MV-4-11 (cell line): ENCODE measurements around the gene SLC12A5.
A peak's percentile ranks its signal among the peaks of the same experiment; 100 is the strongest.
"Not testable (repeated sequence)": the region's sequence is repeated elsewhere in the genome, so short reads cannot be mapped to it uniquely, and the experiment has no call there.

Experiments used
- DNase-seq: peaks from one replicate; lab custom pipeline; 2025; lab: John Stamatoyannopoulos, UW

The SLC12A5 gene

DNA sequence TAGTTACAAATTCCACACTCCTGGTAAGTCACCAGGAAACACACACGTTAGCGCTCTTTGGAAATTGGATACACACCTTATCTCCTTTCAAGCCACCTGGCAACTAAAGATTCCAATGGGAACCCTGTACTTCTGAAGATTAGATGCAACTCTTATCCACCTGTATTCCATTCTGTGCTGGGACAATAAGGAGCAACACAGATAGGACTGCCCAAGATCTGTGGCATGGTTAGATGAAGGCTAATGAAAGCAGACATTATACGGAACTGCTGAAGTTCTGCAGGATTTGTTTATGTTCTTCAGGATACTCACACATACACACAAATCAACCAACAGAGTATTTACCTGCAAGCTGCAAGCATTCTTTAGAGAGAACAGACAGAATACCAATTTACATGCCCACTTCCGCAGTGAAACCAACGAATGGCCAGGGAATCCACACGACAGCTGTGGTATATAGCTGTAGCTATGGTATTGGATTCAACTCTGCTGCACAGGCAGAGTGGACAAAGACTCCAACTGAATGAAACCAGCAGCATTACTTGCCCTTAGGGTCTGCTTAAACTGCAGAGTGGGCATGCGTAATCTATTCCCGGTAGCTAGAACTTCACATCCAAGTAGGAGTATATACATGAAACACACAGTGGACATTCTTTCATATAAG, 48.8 kb downstream of the SLC12A5 start:
- DNase-seq = no peak

DNA sequence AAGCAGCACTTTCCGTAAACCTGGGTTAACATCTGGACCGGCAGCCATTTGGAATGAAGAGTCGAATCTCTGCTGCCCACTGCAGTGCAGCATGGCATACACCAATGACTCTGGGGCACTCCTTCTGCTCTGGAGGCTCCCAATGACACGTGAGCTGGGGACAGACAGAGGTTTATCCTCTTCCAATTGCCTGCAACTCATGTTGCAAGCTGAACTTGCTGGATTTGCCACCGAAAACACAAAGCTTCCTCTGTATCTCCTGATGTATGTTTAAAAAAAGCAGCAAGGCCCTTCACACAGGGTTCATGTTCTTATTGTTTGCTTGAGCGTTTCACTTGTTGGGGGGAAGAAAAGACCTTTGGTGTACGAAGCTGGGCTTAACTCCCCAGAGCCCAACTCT, 49.9 kb downstream of the SLC12A5 start:
- no peak for DNase-seq

DNA sequence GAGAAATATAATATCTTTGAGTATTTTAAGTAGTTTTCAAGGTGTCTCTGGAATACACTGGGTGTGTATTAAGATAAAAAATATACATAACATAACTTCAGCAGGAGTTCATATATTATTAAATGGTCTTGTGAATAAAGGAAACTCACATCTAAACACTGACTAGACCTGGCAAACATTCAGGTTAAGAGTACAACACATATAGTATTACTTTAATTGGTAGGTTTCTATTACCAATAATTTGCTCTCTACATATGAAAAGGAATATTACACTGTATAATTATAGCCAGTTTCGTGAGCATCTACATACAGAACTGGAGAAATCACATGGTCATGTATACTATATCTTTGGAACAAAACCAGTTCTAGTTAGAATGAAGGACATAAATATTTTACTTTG, 52.1 kb downstream of the SLC12A5 start:
- no peak for DNase-seq

DNA sequence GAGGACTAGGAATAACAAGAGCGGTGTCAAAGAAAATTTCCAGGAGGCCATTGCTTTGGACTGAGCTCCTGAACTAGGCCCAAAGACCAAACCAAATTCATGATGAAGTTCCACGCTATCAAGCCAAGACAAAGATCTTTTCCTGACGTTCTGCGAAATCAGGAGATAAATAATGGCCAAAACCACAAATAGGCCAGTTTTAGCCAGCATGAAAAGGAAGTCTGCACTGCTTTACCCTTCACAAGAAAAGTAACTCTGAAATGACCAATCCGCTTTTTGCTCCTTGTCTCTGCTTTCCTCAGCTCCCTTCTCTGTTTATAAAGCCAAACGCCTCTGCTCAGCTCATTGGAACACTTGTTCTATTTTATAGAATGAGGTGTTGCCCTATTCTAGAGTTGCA, 54.1 kb downstream of the SLC12A5 start:
- no peak for DNase-seq

DNA sequence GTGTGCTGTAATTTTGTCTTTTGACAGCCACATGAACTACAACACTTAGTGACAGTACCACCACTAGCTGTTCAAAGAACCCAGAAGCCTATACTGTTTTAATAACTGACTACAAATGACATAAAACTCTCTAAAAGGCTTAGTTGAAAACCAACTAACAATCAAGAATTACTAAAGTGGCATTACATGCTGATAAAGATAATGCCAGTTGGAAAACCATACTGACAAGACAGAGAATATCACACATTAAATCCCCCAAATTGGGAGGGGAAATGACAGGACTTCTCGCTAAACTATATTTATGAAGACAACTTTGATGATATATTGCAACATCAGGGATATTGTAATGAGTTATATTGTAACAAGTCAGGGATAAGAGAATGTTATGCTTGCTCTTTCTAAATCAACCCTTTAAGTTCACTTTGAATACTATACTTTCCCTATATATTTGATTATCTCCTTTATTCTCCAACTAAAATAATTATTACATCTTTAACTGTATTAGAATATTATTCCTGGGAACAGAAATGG, 54.6 kb downstream of the SLC12A5 start:
- DNase-seq = no peak

DNA sequence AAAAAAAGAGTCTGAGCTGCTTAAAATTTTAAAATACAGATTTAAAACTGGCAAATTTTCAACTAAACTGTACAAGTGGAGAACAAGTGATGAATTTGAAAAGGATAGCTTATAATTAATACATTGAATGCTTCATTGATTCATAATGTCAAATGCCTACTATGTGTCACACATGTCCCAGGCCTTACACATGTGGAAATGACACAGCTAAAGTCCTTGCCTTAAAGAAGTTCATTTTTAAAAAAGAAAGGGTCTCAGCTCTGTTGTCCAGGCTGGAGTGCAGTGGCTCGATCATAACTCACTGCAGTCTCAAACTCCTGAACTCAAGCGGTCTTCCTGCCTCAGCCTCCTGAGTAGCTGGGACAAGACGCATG, 55.8 kb downstream of the SLC12A5 start:
- no peak for DNase-seq

DNA sequence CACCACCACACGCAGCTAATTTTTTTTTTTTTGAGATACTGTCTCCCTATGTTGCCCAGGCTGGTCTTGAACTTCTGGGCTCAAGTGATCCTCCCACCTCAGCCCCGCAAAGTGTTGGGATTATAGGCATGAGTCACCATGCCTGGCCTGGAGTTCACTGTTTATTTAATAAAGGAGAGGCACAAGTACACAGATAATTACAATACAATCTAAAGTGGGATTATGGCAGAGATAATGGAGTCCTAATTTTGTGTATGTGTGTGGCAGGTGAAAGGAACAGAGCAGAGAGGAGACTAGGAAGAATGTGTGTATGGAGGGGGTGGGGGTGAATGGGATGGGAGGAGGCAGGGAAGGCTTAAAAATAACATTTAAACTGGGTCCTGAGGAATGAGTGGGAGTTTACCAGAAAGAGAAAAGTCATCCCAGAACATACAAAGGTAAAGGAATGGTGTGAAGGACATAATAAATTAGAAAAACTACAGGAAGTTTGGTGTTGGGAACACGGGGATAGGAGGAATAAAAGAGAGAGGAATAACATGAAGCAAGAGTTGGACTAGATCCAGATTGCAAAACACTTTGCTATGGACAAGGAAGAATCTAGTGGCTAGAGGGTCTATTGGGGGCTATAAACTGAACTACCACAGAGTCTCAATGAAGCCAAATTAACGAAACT, 56.3 kb downstream of the SLC12A5 start:
- DNase-seq = peak; percentile 11

DNA sequence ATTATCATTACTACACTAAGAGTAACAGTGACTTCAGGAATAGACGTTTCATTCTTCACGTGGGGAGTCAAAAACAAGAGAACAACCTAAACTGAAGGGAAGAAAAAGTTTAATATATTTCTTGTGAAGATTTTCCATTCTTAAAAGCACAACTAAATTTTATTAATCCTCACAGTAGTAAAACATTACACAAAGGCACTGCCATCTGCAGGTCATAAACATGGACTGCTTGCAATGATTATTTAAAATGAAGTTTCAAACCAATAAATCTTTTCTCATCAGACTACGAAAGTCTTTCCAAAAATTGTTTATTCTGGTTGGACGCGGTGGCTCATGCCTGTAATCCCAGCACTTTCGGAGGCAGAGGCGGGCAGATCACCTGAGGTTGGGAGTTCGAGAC, 58.1 kb downstream of the SLC12A5 start:
- DNase-seq = peak; percentile 8

DNA sequence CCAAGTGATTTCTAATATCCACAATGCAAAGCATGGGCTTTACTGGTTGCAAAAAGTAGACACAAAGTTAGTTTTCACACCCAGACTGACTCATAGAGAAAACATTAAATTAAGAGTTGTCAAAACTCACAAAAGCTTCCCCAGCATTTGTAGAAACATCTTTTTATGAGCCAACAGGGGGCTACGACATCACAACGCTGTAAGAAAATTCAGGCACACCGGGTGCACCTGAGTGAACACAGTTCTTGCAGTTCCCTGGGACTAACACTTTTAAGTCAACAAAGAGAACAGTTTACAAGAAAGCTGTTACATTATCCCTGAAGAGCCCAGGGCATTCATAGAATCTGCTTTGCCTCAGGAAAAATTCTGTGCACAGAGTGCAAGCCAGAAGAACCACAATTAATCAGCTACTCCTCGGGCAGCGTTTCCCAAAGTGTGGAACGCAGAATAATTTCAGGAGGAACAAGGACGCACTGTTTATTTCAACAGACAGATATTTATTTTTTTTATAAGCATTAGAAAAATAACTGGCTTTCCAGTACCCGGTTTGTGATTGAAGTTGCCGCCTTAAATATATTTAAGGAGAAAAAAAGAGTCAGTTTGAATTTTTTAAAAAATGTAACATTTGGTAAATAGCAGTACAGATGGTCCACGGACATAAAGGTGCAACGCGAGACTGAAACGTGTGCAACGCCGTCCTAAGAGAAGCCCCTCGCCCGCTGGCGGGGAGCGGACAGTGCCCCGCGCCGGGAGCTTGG, 59.6 kb downstream of the SLC12A5 start:
- DNase-seq = peak; percentile 18

DNA sequence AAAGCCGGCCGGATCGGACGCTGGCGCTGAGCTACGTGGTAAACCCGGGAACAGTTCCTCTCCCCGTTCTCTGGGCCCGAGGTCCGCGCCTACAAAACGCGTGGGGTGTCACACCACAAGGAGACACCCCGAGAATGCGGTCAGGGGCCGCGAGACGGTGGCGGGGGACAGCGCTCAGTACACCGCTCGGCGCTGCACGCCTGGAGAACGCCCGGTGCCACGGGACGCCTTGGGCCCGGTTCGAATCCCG, 60.1 kb downstream of the SLC12A5 start:
- DNase-seq = no peak

DNA sequence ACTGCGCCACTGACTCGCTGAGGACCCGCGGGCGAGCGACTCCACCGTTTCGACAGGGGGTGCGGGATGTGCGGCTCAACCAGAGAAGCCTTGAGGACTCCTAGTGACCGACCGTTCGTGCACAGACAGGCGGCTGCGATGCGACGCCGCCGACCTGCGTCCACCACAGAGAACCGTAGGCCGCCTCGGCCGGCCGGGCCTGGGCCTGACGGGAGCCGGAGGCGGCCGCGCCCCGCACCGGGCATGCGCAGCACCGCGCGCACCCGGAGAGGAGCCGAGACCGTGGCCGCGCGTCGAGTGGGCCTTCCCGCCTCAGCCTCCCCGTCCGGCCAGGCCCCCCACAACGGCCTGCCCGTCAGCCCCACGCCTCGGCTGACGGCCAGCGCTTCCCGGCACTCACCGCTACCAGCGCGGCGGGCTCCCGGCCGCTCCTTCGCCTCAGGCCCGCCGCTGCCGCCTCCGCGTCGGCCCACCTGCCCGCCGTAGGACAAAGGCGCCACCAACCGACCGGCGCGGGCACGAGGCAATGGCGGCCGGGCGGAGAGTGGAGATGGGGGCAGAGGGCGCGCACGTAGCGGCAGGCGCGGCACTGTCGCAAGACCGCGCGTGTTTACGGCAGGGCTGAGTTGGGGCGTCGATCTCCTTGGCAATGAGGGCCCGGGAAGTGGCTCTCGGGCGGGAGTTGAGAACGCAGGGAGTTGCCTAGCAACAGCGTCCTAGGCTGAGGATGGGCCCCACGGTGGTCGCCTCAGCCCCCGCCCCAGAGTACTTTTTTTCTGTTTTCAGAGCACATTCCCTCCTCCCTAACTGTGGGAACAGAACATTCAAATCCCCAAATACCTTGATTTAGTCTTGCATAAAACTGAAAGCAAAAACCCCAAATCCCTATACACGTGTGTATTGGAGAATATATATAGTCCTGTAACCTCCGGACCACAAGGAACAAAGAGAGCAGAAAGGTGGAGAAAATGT, 60.7 kb downstream of the SLC12A5 start, which contains the start of gene NCOA5:
Gene NCOA5, minus strand, starts transcription at position 546 of the 972 bp plus-strand sequence. CDS start 10,538 bp downstream, outside the sequence.
- DNase-seq = peak; percentile 94

DNA sequence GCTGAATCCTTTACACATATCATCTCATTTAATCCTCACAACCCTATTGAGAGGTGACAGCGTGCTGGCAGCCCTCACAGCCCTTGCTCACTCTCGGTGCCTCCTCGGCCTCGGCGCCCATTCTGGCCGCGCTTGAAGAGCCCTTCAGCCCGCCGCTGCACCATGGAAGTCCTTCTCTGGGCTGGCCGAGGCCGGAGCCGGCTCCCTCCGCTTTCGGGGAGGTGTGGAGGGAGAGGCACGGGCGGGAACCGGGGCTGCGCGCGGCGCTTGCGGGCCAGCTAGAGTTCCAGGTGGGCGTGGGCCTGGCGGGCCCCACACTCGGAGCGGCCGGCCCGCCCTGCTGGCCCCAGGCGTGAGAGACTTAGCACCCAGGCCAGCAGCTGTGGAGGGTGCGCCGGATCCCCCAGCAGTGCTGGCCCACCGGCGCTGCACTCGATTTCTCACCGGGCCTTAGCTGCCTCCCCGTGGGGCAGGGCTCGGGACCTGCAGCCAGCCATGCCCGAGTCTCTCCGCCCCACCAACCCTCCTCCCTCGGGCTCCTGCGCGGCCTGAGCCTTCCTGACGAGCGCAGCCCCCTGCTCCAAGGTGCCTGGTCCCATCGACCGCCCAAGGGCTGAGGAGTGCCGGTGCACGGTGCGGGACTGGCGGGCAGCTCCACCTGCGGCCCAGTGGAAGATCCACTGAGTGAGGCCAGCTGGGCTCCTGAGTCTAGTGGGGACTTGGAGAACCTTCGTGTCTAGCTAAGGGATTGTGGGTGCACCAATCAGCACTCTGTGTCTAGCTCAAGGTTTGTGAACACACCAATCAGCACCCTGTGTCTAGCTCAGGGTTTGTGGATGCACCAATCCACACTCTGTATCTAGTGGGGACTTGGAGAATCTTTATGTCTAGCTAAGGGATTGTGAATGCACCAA, 62.9 kb downstream of the SLC12A5 start:
- DNase-seq = not testable (repeated sequence)

DNA sequence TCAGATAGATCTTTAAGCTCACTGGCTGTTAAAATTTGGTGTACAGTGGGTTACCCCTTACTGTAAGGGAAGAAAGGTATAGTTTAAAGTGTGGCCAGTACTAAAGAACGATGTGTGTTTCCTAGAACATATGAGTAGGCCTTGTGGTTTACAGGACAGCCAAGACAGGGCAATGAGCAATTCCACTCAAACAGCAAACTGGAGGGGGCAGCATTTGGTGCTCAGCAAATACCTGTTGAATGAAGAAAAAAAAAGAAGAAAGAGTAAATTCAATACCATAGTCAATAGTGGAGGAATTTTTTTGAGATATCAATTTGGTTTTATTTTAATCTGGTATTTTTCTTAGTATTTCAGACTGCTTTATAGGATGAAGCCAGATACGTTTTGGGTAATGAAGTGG, 64.5 kb downstream of the SLC12A5 start:
- no peak for DNase-seq

DNA sequence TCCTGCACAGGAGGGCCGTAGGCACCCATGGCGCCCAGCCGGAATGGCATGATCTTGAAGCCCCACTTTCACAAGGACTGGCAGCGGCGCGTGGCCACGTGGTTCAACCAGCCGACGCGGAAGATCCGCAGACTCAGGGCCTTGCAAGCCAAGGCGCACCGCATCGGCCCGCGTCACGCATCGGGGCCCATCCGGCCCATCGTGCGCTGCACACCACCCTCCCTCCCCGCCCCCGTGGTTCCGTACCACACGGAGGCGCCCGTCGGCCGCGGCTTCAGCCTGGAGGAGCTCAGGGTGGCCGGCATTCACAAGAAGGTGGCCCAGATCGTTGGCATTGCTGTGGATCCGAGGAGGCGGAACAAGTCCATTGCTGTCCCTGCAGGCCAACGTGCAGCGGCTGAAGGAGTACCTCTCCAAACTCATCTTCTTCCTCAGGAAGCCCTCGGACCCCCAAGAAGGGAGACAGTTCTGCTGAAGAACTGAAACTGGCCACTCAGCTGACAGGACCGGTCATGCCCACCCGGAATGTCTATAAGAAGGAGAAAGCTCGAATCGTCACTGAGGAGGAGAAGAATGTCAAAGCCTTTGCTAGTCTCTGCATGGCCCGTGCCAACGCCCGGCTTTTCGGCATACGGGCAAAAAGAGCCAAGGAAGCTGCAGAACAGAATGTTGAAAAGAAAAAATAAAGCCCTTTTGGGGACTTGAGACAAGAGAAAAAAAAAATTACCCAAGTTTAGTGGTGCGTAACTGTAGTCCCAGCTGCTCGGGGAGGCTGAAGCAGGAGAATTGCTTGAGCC, 70.7 kb downstream of the SLC12A5 start:
- no peak for DNase-seq

DNA sequence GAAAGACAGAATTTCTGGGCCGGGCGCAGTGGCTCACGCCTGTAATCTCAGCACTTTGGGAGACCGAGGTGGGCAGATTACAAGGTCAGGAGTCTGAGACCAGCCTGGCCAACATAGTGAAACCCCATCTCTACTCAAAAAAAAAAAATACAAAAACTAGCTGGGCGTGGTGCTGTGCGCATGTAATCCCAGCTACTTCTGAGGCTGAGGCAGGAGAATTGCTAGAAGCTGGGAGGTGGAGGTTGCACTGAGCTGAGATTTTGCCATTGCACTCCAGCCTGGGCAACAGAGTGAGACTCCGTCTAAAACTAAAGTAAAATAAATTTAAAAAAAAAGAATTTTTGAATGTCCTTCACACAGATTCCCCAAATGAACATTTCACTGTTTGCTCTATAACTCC, 71.4 kb downstream of the SLC12A5 start:
- not testable (repeated sequence) for DNase-seq

DNA sequence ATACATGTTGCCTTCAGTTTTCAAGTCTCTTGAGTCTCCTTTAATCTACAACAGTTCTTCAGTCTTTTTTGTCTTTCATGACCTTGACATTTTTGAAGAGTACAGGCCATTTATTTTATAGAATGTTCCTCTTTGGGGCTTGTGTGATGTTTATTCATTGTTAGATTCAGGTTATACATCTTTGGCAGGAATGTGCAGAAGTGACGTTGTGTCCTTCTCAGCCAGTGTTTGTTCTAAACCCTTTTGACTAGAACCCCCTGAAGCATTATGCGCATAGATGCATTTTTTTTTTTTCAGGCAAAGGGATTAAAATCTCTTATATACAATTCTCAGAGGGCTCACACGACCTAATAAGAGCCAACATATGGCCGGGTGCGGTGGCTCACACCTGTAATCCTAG, 72.0 kb downstream of the SLC12A5 start:
- no peak for DNase-seq

DNA sequence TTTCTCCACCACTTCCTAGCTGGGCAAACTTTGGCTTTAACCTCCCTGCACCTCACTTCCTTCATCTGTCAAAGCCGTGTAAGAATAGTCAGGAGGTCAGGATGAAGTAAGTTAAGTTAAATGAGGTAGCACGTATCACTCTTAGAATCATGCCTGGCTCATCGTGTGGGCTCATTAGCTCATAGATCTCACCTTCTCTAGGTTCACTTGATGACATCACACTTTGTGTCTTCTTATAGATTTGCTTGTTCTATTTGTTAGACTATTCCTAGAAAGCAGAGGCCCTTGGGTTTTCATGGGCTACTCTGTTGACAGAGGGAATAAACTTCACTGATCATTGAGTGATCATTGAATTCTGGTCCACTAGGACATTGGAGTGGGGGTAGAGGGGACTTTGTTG, 72.9 kb downstream of the SLC12A5 start:
- DNase-seq = no peak

DNA sequence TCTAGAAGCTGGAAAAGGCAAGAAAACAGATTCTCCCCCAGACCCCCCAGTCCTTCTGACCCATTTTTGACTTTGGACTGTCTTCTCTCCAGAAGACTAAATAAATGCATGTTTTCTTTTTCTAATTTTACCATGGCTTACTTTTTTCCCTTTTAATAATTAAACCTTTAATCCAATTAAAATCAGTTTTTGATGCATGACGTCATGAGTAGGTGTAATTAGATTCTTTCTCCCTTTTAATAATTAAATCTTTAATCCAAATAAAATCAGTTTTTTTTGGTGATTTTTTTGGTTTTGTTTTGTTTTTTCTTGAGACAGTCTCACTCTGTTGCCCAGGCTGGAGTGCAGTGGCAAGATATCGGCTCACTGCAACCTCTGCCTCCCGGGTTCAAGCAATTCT, 73.9 kb downstream of the SLC12A5 start:
- no peak for DNase-seq

DNA sequence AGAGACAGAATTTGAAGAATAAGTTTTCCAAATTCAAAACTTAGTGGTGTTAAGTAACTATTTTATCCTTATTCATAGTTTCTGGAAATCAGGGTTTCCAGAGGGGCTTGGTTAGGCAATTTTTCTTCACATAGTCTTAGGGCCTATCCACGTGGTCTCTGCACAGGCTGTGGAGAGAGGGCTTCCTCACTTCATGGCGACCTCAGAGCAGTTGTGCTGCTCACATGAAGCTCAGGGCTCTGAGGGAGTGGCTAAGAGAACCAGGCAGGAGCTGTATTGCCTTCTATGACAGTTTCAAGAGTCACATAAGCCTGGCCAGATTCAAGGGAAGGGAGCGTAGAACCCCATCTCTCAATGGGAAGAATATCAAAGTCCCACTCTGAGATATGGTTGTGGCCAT, 75.2 kb downstream of the SLC12A5 start:
- no peak for DNase-seq

DNA sequence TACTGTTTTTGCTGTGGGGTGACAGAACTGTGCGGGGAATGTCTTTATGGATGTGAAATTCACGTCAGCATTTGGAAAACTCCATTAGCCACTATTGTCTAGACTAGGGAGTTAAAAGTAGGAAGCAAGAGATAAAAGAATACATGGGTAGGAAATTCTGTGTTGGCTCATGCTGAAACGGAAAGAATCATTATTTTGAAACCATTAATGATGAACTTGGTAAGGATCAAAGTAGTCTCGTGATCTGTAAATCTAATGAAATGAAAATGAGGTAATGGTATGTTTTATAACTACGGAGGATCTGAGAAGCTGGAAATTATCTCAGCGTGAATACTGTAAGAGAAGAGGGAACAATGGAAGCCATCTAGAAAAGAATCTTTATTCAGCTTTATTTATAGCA, 78.0 kb downstream of the SLC12A5 start:
- no peak for DNase-seq
